22Rv1 (cell line): Measurements from ENCODE around the gene ST3GAL5.

Experiments
- H3K27ac ChIP-seq: fragments of 450-650 bp; 2 replicates; pipeline ENCODE4 v1.5.1; 2017
- ZFX ChIP-seq: fragments of 450-650 bp; IDR thresholded peaks from 2 replicates; pipeline ENCODE4 v1.6.1; 2017; ENCODE audit warnings: antibody characterized with exemption, borderline replicate concordance
- TF ChIP-seq, protein P1 (sequence below): fragments of 450-650 bp; IDR thresholded peaks from 2 replicates; pipeline ENCODE4 v1.5.1; 2017; ENCODE audit warnings: mild to moderate bottlenecking

The ST3GAL5 gene

DNA sequence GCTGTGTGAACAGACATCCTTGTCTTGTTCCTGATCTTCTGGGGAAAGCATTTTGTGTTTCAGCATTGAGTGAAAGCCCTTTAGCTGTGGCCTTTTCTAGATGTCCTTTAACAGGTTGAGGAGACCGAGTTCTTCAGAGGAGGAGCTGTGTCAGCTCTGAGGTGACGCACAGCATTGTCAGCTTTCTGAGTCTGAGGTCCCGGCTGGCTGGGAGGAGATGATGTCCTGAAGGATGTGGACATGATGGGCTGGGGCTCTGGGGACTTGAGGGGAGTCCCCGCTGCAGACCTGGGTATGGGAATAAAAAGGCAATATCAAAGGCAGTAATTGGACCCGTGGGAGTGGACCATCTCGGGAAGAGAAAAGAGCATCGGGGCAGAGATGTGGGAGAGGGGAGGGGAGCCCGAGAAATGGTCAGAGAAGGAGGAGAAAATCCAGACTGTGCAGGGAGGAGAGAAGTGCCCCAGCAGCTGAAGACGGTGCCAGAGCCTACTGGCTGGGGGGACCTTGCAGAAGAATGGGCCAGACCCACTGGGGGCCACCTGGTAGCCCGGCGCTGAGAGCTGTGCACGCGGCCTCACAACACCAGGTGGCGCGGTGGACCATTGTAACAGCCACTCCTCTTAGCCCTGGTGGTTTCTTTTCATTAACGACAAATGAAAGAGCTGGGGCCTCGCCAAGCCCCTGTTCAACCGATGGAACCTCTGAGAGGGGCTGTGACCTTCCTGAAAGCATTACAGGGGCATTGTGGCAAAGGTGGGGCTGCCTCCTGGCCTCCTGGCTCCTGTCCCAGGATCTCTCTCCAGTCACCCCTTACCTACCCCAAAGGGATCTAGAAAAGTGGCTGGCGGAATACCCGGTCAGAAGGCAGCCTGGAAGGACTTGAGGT, 61.6 kb downstream of the ST3GAL5 start:
- no peak overlapping the region for H3K27ac ChIP-seq
- TF ChIP-seq, protein P1, sequence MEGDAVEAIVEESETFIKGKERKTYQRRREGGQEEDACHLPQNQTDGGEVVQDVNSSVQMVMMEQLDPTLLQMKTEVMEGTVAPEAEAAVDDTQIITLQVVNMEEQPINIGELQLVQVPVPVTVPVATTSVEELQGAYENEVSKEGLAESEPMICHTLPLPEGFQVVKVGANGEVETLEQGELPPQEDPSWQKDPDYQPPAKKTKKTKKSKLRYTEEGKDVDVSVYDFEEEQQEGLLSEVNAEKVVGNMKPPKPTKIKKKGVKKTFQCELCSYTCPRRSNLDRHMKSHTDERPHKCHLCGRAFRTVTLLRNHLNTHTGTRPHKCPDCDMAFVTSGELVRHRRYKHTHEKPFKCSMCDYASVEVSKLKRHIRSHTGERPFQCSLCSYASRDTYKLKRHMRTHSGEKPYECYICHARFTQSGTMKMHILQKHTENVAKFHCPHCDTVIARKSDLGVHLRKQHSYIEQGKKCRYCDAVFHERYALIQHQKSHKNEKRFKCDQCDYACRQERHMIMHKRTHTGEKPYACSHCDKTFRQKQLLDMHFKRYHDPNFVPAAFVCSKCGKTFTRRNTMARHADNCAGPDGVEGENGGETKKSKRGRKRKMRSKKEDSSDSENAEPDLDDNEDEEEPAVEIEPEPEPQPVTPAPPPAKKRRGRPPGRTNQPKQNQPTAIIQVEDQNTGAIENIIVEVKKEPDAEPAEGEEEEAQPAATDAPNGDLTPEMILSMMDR = peak; percentile 88
- TF ChIP-seq ZFX = no peak

DNA sequence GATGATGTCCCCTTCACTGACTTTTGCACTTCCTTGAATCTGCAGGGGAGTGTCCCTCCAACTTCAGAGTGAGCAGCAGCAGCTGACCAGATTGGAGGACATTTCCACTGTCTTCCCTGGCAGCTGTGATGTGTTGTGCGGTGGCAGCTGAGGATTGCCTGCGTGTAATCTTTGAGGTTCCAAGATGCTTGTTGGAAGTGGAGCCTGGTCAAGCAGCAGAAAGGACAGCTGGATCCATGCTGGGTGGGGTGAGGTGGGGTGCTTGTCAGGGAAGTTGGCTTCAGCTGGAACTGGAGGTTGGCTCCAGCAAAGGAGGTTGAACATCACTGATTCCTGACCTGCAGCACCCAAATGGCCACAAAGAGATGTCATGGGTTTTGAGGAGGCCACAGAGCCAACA, 64.8 kb downstream of the ST3GAL5 start:
- H3K27ac ChIP-seq = no peak overlapping the region
- TF ChIP-seq, protein P1 = no peak
- no peak for TF ChIP-seq ZFX

GRCh38 chr2:85822766-85823165, 66.0 kb downstream of the ST3GAL5 start:
- no peak for TF ChIP-seq ZFX
- TF ChIP-seq, protein P1 = no peak
- no peak overlapping the region for H3K27ac ChIP-seq

DNA sequence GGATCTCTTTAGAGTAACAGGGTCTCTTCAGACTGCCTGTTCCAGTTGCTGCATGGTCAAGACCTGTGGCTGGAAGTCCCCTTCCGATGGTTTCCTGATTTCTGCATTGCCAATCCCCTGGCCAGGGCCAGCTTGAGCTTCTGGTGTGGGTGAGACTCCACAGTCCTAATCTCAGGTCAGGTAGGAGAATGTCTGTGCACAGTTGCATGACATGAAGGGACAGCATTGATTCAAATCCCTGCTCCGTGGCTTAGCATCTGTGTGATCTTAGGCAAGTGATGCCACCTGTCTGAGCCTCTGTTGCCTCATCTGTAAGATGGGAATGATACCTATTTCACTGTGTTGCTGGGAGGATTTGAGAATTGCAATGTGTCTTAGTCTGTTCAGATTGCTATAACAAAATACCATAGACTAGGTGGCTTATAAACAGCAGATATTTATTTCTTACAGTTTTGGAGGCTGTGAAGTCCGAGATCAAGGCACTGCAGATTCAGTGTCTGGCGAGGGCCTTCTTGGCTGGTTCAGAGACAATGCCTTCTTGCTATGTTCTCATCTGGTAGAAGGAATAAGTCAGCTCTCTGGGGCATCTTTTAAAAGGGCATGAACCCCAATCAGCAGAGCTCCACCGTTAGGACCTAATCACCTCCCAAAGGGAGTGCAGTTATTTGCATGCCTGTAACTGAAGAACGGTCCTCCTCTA, 68.8 kb downstream of the ST3GAL5 start:
- H3K27ac ChIP-seq = no peak overlapping the region
- TF ChIP-seq, protein P1 = no peak
- no peak for TF ChIP-seq ZFX

DNA sequence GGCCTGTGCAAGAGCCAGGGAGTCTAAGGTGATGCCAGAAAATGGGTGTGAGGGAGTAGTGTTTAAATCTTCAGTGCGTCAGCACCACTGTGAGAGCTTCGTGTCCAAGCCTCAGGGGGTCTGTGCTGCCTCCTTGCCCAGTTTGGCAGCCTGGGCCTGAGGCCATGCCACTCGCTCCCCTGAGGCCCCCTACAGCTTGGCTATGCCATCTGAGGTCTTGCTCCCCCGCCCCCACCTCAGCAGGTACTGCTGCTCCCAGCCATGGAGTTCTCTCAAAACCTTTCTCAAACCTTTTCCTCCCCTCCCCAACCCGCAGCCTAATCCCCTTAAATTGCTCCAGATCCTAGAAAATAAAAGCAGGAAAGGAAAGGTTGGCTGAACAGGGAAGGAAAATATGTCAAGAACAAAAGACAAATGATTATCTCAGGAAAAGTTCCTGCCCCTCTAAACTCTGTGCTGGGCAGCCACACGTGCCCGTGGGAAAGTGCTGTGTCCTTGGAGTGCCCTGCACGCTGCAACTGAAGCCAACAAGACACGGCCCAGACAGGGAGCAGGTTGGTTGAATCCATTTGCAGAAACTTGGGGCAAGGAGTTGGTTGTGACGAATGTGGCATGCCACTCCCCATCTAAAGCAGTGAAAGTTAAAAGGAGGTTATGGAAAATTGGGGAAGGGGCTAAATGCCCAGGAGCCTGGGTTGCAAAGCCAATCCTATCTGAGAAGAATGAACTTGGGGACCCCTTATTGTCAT, 73.8 kb downstream of the ST3GAL5 start:
- H3K27ac ChIP-seq = no peak overlapping the region
- TF ChIP-seq, protein P1 = no peak
- TF ChIP-seq ZFX = no peak

GRCh38 chr2:85813982-85814801, 74.6 kb downstream of the ST3GAL5 start:
- H3K27ac ChIP-seq = no peak overlapping the region
- TF ChIP-seq, protein P1 = peak; percentile 91
- no peak for TF ChIP-seq ZFX
